GM21786 (cell line): ENCODE measurements around the gene FCHSD1.
A peak's percentile ranks its signal among the peaks of the same experiment; 100 is the strongest.

Experiments used
- ATAC-seq: cut with Tn5 transposase; IDR thresholded peaks from one replicate; pipeline ENCODE4 v1.9.1; 2021; ENCODE audit not compliant: unreplicated experiment

Gene FCHSD1

DNA sequence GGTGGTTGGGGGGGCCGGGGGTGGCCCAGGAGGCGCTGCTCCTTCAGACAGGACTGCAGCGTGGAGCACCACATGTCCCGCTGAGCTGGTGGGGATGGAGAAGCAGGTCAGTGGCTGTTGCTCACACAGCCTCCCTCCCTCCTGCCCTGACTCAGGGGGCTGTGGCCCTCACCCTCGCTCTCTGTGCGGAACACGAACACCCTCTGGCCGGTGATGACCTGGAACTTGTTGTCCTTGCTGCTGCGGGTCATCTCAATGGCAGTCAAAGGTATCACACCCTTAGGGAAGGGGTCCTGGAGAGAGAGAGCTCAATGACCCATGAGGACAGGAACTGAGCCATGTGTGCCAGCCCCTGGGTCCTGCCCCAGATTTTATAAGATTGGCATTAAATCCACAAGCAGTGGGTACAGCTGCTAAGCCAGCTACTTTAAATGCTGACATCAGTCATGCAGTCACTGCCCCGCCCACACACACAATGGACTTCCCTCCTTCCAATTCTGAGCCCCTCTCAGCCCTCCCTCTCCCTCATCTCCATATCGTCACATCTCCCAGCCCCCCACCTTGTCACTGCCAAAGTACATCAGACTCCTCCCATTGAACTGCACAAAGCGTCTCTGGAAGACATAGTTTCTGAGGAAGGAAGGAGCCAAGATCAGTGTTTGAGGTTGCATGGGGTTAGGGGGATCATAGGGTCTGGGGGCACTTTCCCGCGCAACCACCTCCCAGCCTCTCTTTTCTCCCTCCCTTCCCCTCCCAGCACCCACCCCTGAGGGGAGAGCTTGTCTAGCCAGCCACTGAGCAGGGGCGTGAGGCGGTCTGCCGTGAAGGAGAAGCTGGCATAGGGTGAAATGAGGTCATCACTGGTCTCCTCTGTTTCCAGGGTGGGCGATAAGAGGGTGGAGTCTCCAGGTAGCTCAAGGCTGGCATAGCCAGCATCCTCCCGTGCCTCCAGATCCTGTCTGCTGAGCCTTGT, 21.9 kb upstream of the FCHSD1 start:
- ATAC-seq: no peak

DNA sequence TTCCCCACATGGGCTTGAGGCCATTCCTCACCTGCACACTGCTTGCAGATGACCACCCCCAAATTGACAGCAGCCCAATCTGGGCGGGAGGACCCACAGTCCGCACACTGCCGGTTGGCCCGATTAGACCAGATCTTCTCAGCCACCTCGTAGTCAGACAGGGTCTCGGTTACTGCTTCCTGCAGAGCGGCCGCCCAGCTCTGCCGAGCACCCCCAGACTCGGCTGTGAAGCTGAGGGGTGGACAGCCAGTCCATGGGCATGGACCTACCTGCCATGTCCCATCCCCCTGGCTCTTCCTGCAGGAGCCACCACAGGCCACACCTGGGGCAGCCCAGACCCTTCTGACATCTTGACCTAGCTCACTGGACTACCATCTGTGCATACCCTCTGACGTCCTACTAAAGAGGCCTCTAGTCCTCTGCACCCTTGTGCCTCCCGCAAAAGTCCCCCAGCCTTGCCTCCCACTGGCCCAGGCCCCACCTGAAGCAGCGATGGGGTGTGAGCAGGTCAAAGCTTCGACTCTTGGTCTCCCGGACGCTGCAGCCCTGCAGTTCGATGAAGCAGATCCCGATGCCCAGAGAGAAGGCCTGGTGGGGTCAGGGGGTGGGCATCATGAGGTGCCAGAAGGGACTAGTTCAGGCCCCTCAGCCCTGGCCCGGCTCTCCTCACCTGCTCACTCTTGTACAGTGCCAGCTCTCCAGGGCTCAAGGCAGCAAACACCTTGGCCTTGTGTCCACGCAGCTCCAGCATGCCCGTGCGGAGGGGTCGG, 21.0 kb upstream of the FCHSD1 start:
- no peak for ATAC-seq

DNA sequence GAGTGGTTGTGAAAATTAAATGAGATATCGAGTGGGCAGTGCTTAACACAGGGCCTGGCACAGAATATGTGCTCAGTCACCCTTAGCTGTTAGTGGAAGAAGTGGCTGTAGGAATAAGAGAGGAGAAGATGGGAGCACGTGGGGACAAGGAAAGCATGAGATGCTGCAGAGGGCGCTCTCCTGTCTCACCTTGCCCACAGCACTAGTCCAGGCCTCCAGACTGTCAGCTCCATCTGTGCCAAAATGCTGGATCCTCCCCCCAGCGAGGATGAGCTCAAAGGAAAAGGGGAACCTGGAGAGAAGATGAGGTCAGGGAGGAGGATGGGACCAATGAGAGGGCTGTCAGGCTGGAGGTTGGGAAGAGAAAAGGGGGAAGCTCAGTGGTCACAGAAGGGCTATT, 18.3 kb upstream of the FCHSD1 start:
- no peak for ATAC-seq

DNA sequence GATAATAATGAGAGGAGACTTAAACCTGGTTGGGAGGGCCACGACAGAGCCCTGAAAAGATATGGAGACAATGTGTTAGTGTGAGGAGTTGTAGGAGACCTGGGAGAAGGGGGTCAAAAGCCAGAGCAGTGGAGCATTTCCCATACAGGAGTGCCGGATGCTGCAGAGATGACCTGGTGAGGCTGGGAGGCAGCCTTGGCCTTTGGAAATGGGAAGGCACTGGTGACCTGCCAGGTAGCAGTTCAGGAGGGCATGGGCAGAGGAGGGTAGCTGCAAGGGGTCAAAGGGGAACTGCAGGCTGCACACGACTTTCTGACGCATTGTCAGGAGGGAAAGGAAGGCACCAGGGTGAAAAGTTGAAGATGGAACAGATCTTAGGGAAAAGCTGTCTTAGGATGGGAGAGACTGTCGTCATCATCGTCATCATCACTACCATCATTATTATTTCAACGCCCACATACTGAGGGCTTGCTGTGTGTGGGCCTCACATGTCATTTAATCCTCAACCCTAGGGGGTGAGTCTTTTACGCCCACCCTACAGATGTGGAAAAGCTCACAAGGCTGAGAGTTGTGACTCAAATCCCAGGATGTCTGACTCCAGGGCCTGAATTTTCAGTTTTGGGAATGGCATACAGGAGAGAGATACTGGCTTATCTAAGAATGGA, 17.5 kb upstream of the FCHSD1 start:
- ATAC-seq: no peak

DNA sequence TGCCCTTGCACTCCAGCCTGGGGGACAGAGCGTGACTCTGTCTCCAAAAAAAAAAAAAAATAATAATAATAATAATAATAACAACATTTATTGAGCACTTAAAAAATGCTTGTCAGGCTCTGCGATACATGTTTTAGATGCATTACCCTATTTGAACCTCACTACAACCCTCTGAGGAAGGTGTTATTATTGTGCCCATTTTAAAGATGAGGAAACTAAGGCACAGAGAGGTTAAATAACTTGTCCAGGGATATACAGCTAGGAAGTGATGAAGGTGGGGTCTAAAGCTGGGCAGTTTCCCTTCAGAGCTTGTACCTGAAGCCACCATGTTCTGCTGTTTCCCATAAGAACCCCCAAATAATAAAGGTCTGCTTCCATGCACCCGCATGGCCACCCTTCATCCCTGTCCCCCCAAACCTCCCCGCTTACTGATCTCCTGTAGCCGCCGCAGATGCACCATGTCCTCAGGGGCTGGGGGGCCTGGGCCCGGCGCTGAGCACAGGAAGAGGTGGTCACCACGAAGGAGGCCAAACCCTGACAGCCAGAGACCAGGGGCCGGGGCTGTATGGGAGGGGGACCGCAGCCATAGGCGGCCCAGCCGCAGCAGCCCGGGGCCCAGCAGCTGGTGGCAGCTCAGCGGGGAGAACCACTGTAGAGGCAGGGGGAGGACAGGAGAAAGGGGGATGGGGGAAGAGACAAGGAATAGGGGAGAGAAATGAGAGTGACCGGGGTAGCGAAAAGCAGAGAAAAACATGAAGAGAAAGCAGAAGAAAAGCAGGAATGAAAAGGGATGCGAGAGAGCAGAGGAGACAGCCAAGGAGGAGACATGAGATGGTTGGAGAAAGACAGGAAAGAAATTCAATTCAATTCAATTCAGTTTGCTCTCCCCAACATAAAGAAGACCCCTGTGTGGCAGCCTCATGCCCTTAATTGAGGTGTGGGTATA, 15.1 kb upstream of the FCHSD1 start:
- ATAC-seq: no peak

DNA sequence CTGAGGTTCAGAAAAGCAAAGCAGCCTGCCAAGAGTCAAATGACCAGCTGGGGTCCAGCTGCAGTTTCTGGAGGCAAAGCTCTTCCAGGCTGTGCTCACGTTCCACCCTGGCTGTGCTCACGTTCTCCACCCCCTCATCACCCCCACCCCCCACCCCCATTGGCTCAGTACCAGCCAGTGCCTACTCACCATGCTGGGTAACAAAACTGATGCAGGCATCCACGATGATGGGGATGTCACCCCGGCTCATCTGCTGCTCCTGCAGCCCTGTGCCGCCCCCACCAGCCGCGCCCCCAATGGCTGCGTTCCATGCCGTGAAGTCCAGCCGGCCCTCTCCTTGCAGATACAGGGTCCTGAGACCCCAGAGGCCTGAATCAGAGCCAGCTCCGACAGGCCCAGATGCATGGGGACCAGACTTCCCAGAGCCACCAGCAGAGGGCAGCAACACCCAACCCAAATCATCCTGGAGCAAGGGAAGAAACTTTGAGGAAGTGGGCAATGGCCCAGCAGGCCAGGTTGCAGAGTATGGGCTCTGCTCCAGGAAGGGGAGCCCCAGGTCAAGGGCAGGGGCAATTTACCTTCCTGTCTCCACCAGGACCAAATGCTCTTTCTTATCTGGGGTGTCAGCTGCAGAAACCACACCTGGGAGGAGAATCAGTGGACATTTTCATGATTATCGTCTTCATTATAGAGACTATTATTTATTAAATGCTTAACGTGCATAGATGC, 13.7 kb upstream of the FCHSD1 start:
- ATAC-seq: peak; percentile 92

DNA sequence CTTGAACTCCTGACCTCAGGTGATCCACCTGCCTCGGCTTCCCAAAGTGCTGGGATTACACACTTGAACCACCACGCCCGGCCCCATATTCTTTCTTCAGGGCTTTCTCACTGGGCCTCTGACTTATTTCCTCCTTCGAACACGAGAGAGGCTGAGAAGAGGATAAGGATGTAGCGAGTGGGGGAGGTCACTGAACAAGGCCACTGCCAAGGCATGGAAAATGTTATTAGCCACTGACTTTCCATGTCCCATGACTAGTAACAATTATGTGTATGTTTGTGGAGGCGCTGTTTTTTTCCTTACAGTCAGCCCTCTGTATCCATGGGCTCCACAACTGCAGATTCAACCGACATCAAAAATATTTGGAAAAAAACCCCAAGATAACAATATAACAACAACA, 12.3 kb upstream of the FCHSD1 start:
- no peak for ATAC-seq

DNA sequence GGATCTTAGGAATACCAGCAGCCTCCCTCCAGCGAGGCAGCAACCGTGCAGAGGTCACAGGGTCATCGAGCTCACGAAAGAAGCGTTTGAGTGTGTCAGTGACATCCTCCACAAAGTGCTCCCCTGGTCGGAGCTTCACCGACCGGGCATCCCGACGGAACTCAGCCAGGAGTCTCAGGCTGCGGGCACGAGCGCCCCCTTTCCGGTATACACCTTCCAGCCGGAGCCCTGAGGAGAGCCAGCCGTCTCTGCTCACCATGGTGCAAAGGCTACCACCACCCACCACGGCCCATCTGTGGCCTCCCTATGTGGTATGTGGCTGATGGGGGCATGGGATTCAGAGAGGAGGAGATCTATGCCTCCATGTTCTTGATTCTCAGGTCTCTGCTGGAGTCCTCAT, 10.8 kb upstream of the FCHSD1 start:
- no peak for ATAC-seq

DNA sequence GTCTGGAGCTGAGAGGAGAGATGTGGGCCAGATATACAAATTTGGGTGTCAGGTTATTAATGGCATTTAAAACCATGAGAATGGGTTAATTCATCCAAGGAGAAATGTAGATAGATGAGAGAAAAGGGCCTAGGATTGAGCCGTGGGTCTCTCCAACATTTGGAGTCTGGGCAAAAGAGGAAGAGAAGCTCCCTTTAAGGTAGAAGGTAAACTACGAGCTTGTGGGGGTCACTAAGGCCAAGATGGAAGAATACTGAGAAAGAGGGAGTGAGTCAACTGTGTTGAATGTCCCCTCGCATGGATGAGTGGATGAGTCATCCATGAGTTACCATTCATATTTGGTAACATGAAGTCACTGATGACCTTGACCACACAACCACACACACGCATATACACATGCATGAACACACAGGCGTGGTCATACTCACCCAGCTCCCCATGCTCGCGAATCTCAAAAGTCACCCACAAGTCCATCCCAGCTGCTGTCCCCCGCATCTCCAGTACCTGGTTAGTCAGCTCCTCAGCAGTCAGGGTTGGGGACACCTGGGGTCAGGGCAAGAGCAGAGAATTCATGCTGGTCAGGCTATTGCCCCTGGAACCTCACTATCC, 6.8 kb upstream of the FCHSD1 start:
- ATAC-seq: no peak

DNA sequence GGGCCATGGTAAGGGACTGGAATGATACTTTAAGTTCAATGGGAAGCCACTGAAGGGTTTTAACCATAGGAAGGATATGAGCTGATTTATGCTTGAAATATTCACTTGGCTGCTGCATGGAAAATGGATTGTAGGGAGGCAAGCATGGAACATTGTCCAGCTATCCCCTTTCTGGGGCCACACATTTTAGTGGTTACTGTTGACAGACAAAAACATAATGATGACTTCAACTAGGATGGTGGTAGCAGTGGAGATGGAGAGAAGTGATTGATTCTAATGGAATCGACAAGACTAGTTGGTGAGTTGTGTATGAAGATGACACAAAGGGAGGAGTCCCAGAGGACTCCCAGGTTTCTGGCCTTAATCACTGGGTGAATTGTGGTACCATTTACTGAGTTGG, 6.2 kb upstream of the FCHSD1 start:
- ATAC-seq: no peak

DNA sequence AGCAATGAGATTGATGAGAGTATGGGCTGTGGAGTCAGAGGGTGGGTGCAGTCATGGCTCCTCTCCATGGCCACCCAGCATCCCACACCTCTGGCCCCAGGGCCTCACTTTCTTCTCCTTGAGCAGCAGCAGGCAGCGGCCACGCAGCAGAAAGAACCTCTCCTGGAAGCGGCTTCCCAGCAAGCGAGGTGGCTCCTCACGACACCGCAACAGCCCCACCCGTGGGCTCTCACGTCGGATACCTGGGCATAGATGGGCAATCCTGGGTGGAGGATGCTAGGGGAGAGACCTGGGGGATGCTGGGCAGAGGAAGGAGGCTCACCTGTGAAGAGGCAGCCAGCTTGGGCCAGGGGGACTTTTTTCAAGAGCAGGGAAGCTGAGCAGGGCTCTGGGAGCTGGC, 5.2 kb upstream of the FCHSD1 start:
- no peak for ATAC-seq

DNA sequence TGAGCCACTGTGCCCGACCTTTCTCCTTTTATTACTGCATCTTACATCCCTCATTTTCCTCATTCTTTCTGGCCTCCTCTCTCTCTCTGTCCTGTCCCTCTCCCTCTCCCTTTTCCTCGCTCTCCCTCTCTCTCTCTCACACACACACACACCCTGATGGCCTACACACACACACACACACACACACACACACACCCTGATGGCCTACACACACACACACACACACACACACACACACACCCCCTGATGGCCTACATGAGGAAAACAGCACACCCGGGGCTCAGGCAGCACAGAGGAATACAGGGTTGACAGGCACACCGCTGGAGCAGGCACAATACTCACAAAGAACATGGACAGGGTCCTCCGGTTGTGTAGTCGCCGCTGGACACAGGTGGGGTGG, 3.8 kb upstream of the FCHSD1 start:
- ATAC-seq: no peak

DNA sequence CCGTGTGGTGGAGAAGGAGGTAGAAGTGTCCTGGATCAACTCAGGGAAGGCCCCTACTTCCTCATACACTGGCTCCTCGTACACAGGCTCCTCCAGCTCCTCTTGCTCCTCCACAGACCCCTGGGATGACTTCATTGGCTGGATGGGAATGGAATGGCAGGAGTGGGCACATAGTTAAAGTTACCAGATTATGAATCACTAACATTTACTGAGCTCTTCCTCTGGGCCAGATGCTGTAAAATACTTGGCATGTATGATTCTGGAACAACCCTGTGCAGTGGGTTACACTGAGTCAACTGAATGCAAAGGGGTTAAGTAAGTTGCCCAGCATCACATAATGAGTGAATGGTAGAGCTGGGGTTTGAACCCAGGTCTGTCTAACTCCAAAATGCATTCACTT, 3.1 kb upstream of the FCHSD1 start:
- no peak for ATAC-seq

DNA sequence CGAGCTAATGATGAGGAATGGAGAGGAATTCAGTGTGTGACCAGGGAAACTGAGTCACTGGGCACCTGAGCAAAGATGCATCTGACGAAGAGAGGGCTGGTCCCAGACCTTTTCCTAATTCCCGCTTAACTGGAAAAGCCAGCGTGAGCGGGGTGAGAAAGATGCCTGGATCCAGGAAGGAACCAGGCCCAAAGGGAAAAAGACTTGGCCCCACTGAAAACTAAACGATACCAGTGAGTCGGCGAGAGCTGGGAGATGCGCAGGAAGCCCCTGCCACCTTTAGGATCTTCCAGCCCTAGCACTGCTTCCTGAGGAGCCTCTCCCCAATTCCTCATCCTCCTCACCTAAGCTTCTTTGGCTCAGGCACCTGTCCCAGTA, 499 bp upstream of the FCHSD1 start:
- no peak for ATAC-seq

DNA sequence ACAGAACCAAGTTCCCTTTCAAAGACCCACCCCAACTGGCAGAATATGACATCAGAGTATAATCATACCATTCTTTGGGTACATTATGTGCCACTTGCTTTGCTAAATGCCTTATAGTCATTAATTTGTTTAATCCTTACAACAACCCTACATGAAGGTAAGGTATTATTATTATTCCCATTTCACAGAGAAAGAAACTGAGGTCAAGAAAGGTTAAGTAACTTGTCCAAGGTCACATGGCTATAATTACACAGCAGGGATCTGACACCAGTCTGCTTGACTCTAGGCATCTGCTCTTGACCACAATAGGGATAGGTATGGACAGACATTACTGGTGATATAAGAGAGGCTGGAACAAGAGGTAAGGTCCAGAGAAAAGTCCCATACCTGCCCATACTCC, 1.2 kb downstream of the FCHSD1 start:
- ATAC-seq: no peak

DNA sequence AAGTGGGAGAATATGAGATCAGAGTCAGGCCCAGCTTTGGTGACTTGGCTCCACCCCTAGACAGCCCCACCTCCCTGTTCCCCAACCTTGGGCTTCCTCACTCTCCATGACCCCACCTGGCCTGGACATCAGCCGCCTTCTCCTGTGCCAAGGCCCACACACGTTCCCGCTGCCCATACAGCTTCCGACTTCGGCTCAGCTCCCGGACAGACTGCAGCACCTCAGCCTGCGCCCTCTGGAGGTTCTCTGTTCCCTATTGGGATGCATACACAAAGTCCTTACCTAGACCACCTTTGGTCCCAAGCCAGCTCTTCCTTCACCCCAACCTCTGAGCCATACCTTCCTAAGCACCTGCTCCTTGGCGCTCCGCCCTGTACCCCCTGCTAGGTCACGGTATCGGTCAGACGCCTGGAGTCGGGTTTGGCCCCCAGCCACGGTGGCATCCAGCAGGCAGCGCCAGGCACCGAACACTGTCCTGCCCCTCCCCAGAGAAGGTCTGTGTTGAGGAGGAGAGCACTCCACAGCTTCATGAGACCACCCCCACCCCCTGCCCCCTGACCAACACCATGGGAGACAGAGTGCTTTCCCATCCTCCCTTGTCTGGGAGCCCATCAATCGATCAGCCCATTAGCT, 2.0 kb downstream of the FCHSD1 start:
- no peak for ATAC-seq

DNA sequence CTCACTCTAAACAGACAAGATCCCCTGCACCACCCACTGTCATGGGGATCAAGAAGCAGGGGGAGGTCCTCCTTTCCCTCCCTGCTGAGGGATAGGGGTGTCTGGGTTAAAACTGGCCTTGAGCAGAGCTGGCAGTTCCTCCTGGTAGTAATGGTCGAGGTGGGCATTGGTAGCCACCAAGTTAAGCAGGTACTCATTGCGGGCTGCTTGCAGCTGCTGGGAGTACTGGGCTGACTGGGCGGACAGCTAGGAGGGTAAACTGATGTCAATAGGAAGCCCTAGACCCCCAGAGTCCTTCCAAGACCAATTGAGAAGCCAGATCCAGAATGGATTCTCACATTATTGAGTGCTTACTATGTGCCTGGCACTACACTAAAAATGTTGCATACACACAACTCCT, 3.4 kb downstream of the FCHSD1 start:
- ATAC-seq: no peak

DNA sequence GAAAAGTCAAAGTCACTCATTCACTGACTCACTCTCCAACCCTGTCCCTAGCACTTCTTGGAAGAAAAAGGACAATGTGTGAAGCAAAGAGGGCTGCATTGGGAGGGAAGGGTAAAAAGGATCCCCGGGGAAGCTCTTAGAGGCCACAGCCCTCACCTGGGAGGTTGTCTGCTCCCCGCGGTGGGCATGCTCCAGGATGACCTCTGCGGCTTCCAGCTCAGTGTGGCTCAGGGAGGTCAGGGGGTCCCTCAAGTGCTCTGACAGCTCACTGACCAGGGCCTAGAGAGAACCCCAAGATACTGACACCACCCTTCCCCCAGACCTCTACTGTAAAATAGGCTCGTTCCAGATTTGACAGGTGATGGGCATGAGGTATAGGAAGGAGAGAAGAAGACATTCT, 4.0 kb downstream of the FCHSD1 start:
- ATAC-seq: no peak

DNA sequence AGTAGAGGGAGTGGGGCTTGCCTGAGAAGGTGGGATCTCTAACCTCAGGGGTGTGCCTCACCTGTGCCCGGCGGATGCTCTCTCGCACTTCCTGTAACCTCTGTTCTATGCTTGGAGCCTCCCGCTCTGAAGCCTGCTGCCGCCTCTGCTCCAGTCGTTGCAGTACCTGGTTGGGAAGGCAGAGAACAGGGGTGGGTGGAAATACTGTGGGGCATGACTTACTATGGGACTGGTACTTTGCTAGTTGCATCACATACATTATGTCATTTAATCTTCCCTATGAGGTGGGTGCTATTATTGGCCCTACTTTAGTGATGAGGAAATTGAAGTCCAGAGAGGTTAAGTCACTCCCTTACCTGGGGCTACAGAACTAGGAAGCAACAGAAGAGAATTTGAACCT, 5.2 kb downstream of the FCHSD1 start:
- no peak for ATAC-seq
